GM18502 (cell line): ENCODE data around the gene RPUSD4.

ENCODE experiments used
- ATAC-seq: cut with Tn5 transposase; IDR thresholded peaks from one replicate; pipeline ENCODE4 v1.9.1; 2021; ENCODE audit warnings: mild to moderate bottlenecking; ENCODE audit not compliant: unreplicated experiment, poor library complexity

The RPUSD4 gene

GRCh38 chr11:126185259-126186024 lies 26.0 kb downstream of the RPUSD4 start:
- no peak for ATAC-seq

- no peak for ATAC-seq
These were observed 28.5 kb downstream of the RPUSD4 start for GRCh38 chr11:126182787-126183445.

DNA sequence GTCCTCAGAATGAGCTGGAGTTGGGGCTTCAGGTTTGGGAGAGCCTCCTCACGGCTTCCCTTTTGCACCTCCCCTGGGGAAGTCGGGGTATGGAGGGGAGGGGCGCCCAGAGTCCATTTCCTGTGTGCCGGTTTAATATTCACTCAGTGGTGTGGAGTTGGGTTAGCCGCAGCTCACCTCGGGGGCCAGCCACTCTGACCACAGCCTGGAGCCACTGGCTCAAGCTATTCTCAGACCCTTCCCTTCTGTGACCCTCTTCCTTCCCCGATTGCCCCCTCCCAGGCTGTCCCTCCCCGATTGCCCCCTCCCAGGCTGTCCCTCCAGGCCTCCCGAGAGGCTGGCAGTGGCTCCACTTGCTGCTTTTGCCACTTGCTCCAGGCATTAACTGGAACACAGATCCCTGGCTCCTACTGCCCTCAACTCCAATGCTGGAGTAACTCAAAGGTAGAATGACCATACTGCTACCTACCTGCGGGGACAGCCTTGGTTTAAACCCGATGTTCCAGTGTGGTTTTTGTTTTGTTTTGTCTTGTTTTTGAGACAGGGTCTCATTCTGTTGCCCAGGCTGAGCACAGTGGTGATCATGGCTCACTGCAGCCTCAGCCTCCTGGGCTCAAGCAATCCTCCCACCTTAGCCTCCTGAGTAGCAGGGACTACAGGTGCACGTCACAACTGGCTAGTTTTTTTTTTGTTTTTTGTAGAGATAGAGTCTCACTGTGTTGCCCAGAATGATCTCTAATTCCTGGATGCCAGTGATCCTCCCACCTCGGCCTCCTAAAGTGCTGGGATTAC lies 29.3 kb downstream of the RPUSD4 start:
- no peak for ATAC-seq

- no peak for ATAC-seq
These were observed 34.5 kb downstream of the RPUSD4 start for GRCh38 chr11:126176853-126177470.

- ATAC-seq: no peak
These were observed 36.1 kb downstream of the RPUSD4 start for GRCh38 chr11:126175393-126175792.

DNA sequence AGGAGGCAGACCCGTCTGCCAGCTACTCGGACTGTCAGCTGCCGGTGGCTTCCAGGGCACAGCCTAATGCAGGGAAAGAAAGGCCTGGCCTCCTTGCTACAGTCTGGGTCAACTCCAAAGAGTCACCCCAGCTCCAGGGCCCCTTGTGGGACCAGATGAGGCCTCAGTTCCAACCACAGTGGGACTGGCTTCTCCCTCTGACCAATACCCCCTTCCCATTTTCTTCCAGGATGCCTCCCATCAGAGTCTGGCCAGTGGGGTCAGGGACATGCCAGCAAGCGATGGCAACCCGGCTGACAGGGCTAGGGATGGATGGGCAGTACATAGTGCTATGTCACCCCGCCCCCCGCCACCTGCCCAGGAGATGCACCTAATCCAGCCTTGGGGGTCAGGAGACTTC lies 36.6 kb downstream of the RPUSD4 start:
- ATAC-seq: no peak

GRCh38 chr11:126173257-126173656 lies 38.2 kb downstream of the RPUSD4 start:
- no peak for ATAC-seq

GRCh38 chr11:126172596-126173038 lies 38.8 kb downstream of the RPUSD4 start:
- no peak for ATAC-seq

DNA sequence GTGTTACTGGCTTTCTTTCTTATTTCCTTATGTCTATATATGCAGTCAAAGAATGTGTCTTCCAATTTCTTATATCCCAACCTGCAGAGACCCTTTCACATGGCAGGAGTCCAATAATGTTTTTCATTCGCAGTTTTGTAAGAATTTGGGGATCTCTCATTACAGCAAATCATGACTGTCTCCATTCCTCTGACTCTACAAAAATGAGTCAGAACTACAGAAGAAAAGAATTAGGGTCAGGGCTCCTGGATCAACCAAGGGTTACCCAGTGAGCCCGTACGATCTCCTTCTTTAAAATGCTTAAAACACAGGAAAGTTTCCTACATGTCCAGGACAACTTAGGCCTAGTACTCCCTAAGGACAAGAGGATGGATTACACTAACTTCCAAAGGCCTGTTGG lies 42.2 kb downstream of the RPUSD4 start:
- no peak for ATAC-seq

- no peak for ATAC-seq
These were observed 44.0 kb downstream of the RPUSD4 start for GRCh38 chr11:126167488-126167887.

GRCh38 chr11:126166413-126166812 lies 45.0 kb downstream of the RPUSD4 start:
- ATAC-seq: no peak

DNA sequence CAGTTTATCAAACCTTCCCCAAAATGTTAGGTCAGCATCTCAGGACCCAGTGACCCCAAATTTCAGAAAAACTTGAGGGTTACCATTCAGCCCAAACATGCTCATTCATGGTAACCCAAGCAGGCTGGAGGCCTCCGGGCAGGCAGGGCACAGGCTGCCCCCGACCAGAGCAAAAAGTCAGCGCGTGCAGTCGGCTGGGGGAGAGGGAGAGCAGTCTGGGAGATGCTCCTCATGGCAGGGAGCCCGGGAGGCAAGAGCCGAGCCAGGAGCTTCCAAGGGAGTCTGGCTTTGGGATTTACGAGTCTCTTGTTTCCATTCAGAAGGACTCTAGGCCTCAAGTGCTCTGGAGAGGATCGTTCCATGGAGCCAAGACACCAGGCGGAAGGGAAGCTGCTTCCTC lies 45.7 kb downstream of the RPUSD4 start:
- no peak for ATAC-seq

DNA sequence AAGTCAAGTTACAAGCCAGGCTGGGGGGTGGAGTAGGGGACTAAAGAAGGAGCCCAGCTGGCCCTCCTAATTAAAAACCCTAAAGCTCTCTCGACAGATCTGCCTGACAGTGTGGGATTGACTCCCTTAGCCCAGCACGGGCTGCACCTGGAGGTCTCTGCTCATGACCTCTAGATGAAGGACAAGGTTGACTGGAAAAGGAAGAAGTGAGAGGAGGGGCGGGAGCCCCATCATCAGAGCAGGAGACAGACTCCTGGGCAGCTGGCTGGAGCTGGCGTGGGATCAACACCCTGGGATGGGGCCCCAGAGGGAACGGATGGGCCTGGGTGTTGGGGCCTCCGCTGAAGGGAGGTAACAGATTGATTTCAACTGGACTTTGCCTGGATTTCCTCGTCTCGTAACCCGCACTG lies 46.1 kb downstream of the RPUSD4 start:
- ATAC-seq: no peak

- no peak for ATAC-seq
These were observed 46.7 kb downstream of the RPUSD4 start for GRCh38 chr11:126164781-126165180.

DNA sequence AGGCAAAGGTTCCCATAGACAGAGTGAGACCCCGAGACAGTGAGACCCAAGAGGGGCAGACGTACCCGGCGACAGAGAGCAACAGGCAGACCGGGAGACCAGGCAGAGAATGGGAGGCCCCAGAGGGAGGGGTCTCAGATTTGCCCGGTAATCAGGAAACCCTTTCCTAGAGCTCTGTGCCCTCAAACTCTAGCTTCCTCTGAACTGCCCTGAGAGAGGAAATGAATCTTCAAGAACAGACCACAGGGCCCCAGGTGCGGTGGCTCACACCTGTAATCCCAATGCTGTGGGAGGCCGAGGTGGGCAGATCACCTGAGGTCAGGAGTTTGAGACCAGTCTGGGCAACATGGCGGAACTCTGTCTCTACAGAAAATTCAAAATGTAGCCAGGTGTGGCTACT lies 47.7 kb downstream of the RPUSD4 start:
- no peak for ATAC-seq

DNA sequence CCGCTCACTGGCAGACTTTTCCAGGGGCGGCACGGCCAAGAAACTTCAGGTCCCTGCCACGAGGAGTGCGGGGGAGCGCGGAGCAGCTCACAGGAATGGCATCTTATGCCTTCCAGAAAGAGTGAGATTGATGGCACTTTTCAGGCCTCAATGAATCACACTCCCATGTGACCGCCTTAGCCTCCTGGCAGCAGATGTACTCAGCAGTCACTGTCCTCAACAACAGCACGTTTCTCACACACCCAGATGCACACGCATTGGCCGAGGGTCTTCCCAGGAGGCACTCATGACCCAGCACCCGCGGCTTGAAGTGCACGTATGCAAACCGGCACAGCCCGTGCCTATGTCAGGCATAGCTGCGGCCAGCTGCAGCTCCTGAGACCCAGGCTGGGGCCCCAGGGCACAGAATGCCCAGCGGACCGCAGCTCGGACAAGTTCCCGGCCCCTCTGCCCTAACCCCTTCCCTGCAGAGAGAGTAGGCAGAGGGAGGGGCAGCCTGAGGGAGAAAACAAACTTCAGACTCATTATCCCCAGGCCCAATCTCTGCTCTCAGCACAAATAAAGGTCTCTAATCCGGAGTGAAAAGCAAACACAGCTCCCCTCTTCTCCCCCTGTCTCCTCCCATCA lies 48.3 kb downstream of the RPUSD4 start:
- ATAC-seq: no peak

DNA sequence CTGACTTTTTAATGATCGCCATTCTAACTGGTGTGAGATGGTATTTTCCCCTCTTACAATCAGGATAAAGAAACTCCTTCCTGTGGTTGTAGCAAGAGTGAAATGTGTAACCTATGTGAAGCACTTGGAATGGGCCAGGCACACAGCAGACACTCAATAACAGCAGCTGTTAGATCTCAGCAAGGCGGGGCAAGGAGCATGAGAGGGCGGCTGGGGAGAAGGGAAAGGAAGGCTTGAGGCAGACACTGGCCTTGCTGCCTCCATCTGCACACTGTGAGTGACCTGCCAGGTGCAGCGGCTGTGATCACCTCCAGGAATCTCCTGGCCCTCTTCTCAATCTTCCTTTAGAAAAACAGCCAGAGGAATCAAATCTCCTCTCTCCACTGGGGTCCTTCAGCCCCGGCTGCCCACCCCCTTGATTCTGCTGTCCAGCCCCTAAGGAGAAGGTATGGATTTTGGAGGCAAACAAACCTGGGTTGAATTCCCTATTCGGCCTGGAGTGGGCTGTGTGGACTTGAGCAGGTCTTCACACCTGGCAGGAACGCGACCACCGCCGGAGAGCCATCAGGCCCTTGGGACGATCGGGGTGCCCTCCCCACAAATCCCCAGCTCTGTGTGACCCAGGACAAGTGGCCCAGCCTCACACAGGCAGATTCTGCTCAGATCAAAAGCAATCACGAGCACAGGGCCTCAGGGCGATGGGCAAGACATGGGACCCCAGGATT lies 49.0 kb downstream of the RPUSD4 start:
- no peak for ATAC-seq

- no peak for ATAC-seq
These were observed 50.4 kb downstream of the RPUSD4 start for GRCh38 chr11:126161023-126161391.

- no peak for ATAC-seq
These were observed 51.0 kb downstream of the RPUSD4 start for GRCh38 chr11:126160345-126161022.
